IMR-90 (cell line): ENCODE measurements around the gene VPS39.

Experiments used
- BHLHE40 ChIP-seq: fragments of 150-350 bp; IDR thresholded peaks from 2 replicates; pipeline ENCODE4 v1.6.1; 2016; ENCODE audit warnings: mild to moderate bottlenecking, low read depth, low read length
- FOS ChIP-seq: fragments of 150-350 bp; IDR thresholded peaks from 2 replicates; pipeline ENCODE4 v1.6.1; 2016; ENCODE audit warnings: low read depth, low read length
- MAFK ChIP-seq: IDR thresholded peaks from 2 replicates; pipeline ENCODE4 v1.6.1; 2012; ENCODE audit warnings: low read depth, low read length, improper control_type of control experiment
- POLR2A ChIP-seq: IDR thresholded peaks from 2 replicates; pipeline ENCODE4 v1.6.1; 2012; ENCODE audit warnings: mild to moderate bottlenecking, low read depth, low read length
- SMC3 ChIP-seq: fragments of 150-350 bp; IDR thresholded peaks from 2 replicates; pipeline ENCODE4 v1.6.1; 2016; ENCODE audit warnings: low read depth, mild to moderate bottlenecking, antibody characterized with exemption, low read length, moderate library complexity
- TF ChIP-seq, protein P1 (sequence below): conservative IDR thresholded peaks from 2 replicates; pipeline ENCODE4 v1.5.1; 2012; ENCODE audit warnings: mild to moderate bottlenecking, low read depth, low read length, improper control_type of control experiment
- TF ChIP-seq, protein P2 (sequence below): fragments of 150-350 bp; IDR thresholded peaks from 2 replicates; pipeline ENCODE4 v1.6.1; 2017; ENCODE audit warnings: mild to moderate bottlenecking, antibody characterized with exemption, low read length, low read depth
- TF ChIP-seq, protein P3 (sequence below): fragments of 150-350 bp; IDR thresholded peaks from 2 replicates; pipeline ENCODE4 v1.6.1; 2016; ENCODE audit warnings: low read depth, mild to moderate bottlenecking, low read length, moderate library complexity, borderline replicate concordance

DNA sequence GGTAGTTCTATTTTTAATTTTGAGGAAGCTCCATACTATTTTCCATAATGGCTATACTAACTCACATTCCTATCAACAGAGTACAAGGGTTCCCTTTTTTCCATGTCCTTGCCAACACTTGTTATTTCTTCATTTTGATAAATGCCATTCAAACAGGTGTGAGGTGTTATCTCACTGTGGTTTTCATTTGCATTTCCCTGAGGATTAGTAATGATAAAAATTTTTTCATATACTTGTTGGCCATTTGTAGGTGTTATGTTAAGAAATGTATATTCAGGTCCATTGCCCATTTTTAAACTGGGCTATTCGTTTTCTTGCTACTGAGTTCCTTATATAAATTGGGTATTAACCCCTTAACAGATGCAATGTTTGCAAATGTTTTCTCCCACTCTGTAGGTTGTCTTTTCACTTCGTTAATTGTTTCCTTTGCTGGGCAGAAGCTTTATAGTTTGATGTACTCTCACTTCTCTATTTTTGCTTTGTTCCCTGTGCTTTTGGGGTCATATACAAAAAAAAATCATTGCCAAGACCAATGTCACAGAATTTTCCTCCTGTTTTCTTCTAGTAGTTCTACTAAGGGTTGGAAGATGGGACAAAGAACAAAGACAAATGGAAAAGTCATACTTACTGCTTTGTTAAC is 11.0 kb upstream of the VPS39 start:
- TF ChIP-seq, protein P1, sequence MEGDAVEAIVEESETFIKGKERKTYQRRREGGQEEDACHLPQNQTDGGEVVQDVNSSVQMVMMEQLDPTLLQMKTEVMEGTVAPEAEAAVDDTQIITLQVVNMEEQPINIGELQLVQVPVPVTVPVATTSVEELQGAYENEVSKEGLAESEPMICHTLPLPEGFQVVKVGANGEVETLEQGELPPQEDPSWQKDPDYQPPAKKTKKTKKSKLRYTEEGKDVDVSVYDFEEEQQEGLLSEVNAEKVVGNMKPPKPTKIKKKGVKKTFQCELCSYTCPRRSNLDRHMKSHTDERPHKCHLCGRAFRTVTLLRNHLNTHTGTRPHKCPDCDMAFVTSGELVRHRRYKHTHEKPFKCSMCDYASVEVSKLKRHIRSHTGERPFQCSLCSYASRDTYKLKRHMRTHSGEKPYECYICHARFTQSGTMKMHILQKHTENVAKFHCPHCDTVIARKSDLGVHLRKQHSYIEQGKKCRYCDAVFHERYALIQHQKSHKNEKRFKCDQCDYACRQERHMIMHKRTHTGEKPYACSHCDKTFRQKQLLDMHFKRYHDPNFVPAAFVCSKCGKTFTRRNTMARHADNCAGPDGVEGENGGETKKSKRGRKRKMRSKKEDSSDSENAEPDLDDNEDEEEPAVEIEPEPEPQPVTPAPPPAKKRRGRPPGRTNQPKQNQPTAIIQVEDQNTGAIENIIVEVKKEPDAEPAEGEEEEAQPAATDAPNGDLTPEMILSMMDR: no peak
- TF ChIP-seq MAFK (no peak), POLR2A (no peak), BHLHE40 (no peak), SMC3 (no peak), FOS (no peak)
- TF ChIP-seq, protein P2, sequence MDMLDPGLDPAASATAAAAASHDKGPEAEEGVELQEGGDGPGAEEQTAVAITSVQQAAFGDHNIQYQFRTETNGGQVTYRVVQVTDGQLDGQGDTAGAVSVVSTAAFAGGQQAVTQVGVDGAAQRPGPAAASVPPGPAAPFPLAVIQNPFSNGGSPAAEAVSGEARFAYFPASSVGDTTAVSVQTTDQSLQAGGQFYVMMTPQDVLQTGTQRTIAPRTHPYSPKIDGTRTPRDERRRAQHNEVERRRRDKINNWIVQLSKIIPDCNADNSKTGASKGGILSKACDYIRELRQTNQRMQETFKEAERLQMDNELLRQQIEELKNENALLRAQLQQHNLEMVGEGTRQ: no peak
- TF ChIP-seq, protein P3, sequence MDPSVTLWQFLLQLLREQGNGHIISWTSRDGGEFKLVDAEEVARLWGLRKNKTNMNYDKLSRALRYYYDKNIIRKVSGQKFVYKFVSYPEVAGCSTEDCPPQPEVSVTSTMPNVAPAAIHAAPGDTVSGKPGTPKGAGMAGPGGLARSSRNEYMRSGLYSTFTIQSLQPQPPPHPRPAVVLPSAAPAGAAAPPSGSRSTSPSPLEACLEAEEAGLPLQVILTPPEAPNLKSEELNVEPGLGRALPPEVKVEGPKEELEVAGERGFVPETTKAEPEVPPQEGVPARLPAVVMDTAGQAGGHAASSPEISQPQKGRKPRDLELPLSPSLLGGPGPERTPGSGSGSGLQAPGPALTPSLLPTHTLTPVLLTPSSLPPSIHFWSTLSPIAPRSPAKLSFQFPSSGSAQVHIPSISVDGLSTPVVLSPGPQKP: no peak
